Measurements from ENCODE around the gene RFXAP.
A peak's percentile ranks its signal among the peaks of the same experiment; 100 is the strongest.
"Not testable (repeated sequence)": the region's sequence is repeated elsewhere in the genome, so short reads cannot be mapped to it uniquely, and the experiment has no call there.

The RFXAP gene, protein sequence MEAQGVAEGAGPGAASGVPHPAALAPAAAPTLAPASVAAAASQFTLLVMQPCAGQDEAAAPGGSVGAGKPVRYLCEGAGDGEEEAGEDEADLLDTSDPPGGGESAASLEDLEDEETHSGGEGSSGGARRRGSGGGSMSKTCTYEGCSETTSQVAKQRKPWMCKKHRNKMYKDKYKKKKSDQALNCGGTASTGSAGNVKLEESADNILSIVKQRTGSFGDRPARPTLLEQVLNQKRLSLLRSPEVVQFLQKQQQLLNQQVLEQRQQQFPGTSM

DNA sequence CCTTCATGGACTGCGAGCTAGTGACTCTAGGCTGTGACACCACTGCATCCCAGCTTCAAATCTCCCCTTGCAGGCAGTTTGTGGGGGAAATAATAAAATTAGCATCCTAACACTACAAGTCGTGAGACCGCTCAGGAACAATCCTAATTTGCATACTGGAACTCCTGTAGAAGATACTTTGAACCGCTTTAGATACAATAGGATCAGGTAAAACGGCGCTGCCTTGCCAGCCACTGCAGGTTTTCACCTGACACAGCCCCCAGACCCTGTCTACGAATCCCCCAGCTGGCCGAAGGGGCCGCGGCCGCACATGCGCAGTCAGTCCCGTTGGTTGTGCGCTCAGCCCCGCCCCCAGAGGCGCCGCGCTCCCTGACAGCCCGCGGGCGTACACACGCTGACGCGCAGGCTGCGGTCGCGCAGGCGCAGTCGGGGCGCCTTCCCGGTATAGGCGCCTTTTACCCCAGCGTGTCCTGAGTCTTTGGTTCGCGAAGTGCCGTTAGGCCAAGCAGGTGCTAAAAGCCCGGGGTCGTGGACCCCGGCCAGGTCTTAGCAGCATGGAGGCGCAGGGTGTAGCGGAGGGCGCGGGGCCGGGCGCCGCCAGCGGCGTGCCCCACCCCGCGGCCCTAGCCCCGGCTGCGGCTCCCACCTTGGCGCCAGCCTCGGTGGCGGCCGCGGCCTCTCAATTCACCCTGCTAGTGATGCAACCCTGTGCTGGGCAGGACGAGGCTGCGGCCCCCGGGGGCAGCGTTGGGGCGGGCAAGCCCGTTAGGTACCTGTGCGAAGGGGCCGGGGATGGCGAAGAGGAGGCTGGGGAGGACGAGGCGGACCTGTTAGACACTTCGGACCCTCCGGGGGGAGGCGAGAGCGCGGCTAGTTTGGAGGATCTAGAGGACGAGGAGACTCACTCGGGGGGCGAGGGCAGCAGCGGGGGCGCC lies at the start of gene RFXAP:
TSS of gene RFXAP (plus strand) at position 419 of the 935 bp plus-strand sequence. CDS start at position 555, 136 bp downstream.
- peak; percentile 66 for DNase-seq

- DNase-seq, result no peak
These were observed 49.5 kb upstream of the RFXAP start for GRCh38 chr13:36769545-36769944.

GRCh38 chr13:36770741-36771140 lies 48.3 kb upstream of the RFXAP start:
- no peak for DNase-seq

- no peak for DNase-seq
These were observed 46.2 kb upstream of the RFXAP start for GRCh38 chr13:36772853-36773252.

DNA sequence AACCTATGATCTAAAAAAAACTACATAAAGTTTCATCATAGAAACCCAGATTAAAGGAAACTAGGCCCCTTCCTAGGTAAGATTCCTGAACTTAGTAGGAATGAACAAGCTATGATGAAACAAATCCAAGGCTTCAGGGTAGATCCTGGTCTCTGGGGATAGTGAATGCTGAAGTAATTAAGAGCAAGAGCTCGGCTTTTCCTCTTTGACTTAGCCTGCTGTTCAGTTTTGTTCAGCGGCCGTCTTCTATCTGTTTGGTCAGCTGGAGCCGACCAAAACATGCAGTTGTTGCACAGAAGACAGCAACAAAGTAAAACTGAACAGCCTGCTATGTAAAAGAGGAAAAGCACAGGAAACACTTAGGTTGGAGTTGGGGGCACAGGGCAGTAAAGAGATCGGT lies 44.1 kb upstream of the RFXAP start:
- no peak for DNase-seq

GRCh38 chr13:36776175-36776574 lies 42.8 kb upstream of the RFXAP start:
- DNase-seq, result no peak

GRCh38 chr13:36778083-36778671 lies 40.8 kb upstream of the RFXAP start:
- DNase-seq, result no peak

DNA sequence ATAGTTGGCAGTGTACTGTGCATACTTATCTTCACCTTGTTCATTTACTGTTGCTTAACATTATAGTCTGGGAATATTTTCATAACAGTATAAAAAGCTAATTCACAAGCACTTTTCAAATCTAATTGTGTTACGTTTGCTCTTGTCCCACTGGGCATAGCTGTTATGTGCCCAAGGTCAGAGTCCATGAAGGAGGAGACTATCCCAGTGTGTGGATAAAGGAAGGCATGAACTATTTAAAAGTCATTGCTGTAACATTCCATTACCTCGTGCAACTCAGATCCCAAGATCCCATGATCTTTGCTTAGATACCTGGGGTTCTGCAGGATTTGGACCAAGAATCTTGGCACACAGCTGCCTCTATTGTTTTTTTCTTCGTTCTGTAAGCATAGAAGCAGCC lies 35.1 kb upstream of the RFXAP start:
- DNase-seq, result no peak

GRCh38 chr13:36786175-36786574 lies 32.8 kb upstream of the RFXAP start:
- DNase-seq, result not testable (repeated sequence)

DNA sequence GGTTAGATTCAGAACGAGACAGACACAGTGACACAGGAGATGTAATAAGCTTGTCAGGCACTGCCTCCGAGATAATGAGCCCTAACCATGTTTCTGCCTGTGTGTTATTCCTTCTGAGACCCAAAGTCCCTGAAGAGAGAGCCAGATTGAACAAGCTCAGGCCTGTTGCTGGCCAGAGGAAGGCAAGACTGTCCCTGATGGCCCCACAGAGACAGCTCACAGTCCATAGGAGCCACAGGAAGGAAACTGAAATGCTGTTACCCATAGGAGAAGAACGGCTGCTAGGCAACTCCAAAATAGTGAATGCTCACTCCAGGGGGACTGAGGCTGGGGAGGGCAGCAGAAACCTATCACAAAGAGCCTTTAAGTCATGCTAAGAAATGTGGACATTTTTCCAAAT lies 31.8 kb upstream of the RFXAP start:
- no peak for DNase-seq

DNA sequence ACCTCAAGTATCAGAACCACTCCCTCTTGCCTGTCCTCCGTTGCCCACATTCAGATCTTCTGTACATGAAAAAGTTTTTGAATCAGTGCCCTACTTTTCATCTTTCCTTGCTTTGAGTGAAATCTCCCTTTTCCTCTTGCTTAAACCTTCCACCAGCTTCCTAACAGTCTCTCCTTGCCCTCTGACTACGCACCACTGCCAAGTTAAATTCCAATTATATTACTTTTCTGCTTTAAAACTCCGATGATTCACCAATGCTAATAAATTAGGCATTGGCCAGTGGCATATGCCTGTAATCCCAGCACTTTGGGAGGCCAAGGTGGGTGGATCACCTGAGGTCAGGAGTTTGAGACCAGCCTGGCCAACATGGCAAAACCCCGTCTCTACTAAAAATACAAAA lies 30.7 kb upstream of the RFXAP start:
- no peak for DNase-seq

DNA sequence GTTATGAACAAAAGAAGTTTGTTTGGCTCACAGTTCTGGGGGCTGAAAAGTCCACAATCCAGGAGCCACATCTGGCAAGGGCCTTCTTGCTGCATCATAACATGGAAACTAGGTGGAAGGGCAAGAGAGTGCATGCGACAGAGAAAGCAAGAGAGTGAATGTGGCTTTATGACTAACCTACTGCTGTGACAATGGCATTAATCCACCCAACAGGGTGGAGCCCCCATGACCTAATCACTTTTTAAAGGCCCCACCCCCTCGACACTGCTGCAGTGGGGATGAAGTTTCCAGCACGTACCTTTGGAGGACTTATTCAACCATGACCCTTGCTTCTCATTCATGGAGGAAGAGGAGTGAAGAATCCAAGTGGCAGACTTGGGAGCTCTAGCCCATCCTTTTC lies 30.0 kb upstream of the RFXAP start:
- no peak for DNase-seq

DNA sequence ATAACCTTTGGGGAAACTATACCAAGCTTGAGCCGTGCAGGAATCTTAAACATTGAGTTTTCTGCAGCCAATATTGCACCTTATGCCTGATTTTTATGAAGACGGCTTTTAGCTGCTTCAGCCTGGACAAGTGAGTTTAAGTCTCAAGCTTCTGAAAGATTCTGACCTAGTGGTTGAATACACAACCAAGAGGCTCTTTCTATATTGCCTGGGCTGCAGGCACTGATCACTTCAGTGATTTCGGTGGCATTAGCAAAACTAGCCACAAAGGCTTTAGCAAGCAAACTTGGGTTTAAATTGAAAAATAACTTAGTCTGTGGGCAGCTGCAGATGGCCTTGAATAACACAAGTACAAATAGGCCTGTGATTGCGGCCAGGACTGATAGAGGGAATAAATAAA lies 29.3 kb upstream of the RFXAP start:
- DNase-seq, result no peak

DNA sequence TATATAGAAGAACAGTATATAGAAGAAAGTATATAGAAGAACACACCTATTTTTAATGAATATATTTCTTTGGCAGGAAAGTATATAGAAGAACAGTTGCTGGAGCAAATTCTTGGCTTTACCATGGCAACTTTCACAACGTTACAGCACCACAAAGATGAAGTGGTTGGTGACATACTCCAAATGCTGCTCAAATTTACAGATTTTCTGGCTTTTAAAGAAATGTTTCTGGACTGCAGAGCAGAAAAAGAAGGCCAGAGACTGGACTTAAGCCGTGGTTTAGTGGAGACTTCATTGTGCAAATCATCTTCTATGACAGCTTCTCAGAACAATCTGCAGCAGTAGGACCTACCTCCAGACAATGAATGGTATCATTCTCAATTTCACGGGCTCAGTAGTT lies 24.3 kb upstream of the RFXAP start:
- DNase-seq, result no peak

GRCh38 chr13:36795463-36795862 lies 23.6 kb upstream of the RFXAP start:
- DNase-seq, result no peak

DNA sequence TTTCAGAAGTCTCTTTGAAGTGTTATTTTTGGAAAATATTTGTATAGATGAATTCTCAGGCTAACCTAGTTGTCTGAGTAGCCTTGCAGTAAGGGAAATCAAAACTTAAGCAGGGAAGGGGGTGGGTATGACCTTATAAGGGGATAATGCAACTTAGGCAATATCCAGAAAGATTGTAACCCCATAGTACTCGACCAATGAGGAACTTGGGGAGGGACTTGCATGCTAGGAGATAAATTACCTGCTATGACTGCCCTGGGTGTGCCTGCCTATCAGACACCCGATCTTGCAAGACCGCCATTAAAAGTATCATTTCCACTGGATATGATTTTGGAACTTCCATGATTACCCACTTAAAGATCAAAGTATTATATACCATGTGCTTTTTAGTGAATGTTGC lies 23.0 kb upstream of the RFXAP start:
- DNase-seq, result no peak

DNA sequence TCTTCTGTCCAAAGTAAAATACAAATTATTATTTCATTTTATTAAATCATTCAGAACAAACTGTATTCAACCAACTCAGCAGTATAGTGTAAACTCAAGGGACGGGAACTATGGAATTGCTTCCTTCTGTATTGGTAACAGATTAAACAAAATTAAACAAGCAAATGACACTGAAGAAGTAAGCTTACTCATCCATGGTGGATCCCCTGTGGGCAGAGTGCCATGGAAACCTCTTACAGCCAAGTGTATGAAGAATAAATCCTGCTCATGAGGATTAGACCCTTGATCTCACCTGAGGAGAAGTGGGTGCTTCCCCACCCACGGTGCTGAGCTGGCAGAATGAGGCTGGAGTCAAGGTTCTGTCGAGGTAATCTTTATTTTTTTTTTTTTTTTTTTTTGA lies 18.0 kb upstream of the RFXAP start:
- DNase-seq, result no peak

GRCh38 chr13:36804588-36804987 lies 14.4 kb upstream of the RFXAP start:
- no peak for DNase-seq

- no peak for DNase-seq
These were observed 12.9 kb upstream of the RFXAP start for GRCh38 chr13:36806102-36806501.

- no peak for DNase-seq
These were observed 11.4 kb upstream of the RFXAP start for GRCh38 chr13:36807616-36808015.

- DNase-seq, result no peak
These were observed 5.8 kb upstream of the RFXAP start for GRCh38 chr13:36813225-36813624.

- DNase-seq, result no peak
These were observed 4.6 kb upstream of the RFXAP start for GRCh38 chr13:36814465-36814864.

DNA sequence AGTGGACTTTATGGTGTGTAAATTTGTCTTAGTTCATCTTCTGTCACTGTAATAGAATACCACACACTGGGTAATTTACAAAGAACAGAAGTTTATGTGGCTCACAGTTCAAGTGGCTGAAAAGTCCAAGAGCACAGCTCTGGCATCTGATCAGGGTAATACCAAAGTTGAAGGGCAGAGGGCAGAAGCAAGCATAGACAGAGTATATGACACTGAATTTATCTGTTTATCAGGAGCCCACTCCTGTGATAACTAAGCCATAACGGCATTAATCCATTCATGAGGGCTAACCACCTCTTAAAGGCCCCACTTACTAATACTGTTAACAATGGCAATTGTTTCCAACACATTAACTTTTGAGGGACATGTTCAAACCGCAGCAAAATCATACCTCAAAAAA lies 4.0 kb upstream of the RFXAP start:
- DNase-seq, result no peak

Data from SHP77 treated with DMSO at 0.1 percent for 48 hours (cell line).